Common myeloid progenitor, CD34-positive (primary cell): ENCODE data around the gene ACSBG1.
"Not testable (repeated sequence)": the region's sequence is repeated elsewhere in the genome, so short reads cannot be mapped to it uniquely, and the experiment has no call there.

Source experiments
- CTCF ChIA-PET: fragments of 350-600 bp; sonication (Branson Sonifier 250); formaldehyde crosslinking; loops from one replicate; lab custom pipeline; 2021; ENCODE audit warnings: antibody characterized with exemption; lab: Charles Lee
- POLR2A ChIA-PET: fragments of 350-600 bp; sonication (Branson Sonifier 250); formaldehyde crosslinking; loops from one replicate; lab custom pipeline; 2021; ENCODE audit warnings: antibody characterized with exemption; lab: Charles Lee
- DNase-seq, 3 donors: peaks; one replicate each; pipeline versions ENCODE4 v3.0.0 to v3.0.0-alpha.2; 2013
- H3K27ac ChIP-seq, 2 experiments: 1 replicate in 1 of 2; 2 replicates in 1 of 2; pipeline ENCODE4 v1.7.0; 2013; ENCODE audit warnings: inconsistent platforms in 2 of 2, low read length in 2 of 2, mild to moderate bottlenecking in 2 of 2, low read depth in 1 of 2, moderate library complexity in 1 of 2; ENCODE audit not compliant: severe bottlenecking in 2 of 2, insufficient read depth in 1 of 2, poor library complexity in 1 of 2
- H3K27me3 ChIP-seq, 5 experiments: replicated peaks in 2 of 5; 1 replicate in 3 of 5; 2 replicates in 2 of 5; pipeline versions ENCODE4 v1.6.1 to v1.7.0; 2013; ENCODE audit warnings: low read length in 4 of 5, mild to moderate bottlenecking in 2 of 5, moderate library complexity in 2 of 5, inconsistent platforms in 1 of 5; ENCODE audit not compliant: insufficient read depth in 5 of 5, control insufficient read depth in 4 of 5
- H3K36me3 ChIP-seq, 4 experiments: 1 replicate in 2 of 4; 2 replicates in 2 of 4; pipeline versions ENCODE4 v1.6.1 to v1.7.0; 2013; ENCODE audit warnings: low read length in 3 of 4, control low read depth in 1 of 4, mild to moderate bottlenecking in 1 of 4; ENCODE audit not compliant: control insufficient read depth in 4 of 4, insufficient read depth in 4 of 4
- H3K4me1 ChIP-seq, 4 experiments: 1 replicate in 3 of 4; 2 replicates in 1 of 4; pipeline versions ENCODE4 v1.6.1 to v1.7.1; 2013; ENCODE audit warnings: low read length in 3 of 4, mild to moderate bottlenecking in 3 of 4, control low read depth in 1 of 4, inconsistent platforms in 1 of 4, moderate library complexity in 1 of 4; ENCODE audit not compliant: control insufficient read depth in 4 of 4, insufficient read depth in 4 of 4; ENCODE audit errors: control extremely low read depth in 1 of 4
- H3K4me3 ChIP-seq, 7 experiments: 1 replicate in 4 of 7; 2 replicates in 3 of 7; pipeline versions ENCODE4 v1.5.1 to v1.7.0; 2013; ENCODE audit warnings: mild to moderate bottlenecking in 7 of 7, low read length in 6 of 7, moderate library complexity in 6 of 7, inconsistent platforms in 2 of 7, low read depth in 2 of 7, control low read depth in 1 of 7; ENCODE audit not compliant: insufficient read depth in 4 of 7, control insufficient read depth in 1 of 7; ENCODE audit errors: extremely low read depth in 1 of 7
- H3K9me3 ChIP-seq, 5 experiments: 1 replicate in 4 of 5; 2 replicates in 1 of 5; pipeline versions ENCODE4 v1.6.1 to v1.7.1; 2013; ENCODE audit warnings: low read length in 4 of 5, mild to moderate bottlenecking in 2 of 5, inconsistent platforms in 1 of 5, low read depth in 1 of 5, moderate library complexity in 1 of 5; ENCODE audit not compliant: control insufficient read depth in 4 of 5, insufficient read depth in 2 of 5; ENCODE audit errors: control extremely low read depth in 1 of 5
- WGBS: methylation state at CpG from one replicate; pipeline ENCODE4 v1.1.5; 2013; ENCODE audit not compliant: insufficient coverage; 5-methylcytosine and 5-hydroxymethylcytosine counted together

The ACSBG1 gene

GRCh38 chr15:78159395-78159794 is 75.0 kb downstream of the ACSBG1 start:
- CTCF ChIA-PET, result no interaction called here

GRCh38 chr15:78157203-78157602 is 77.2 kb downstream of the ACSBG1 start:
- ChIA-PET POLR2A (no interaction called here), CTCF (interaction anchor here (1.3 to 1.5 kb wide), 2 partner anchors 25 to 39 kb away, joined by 3 to 5 read pairs; no protein-coding TSS in a partner anchor)
- Histone ChIP-seq H3K4me3 (no peak overlapping the region), H3K27ac (no peak overlapping the region), H3K36me3 (peaks cover 2 to 36% (median 17%) of the 10 kb centered on the region in 4 experiments), H3K9me3 (no peaks in the 10 kb centered on the region), H3K27me3 (no peaks in the 10 kb centered on the region), H3K4me1 (peaks cover 0 to 4% (median 0%) of the 10 kb centered on the region in 4 experiments)
- DNase-seq, result no peak
- 100% methylated on average over 1 of the region's 2 CpGs for WGBS

More at GRCh38 chr15:78159395-78159794, 75.0 kb downstream of the ACSBG1 start:
- H3K27ac ChIP-seq, result no peak overlapping the region
- no peak overlapping the region for H3K4me3 ChIP-seq
- H3K4me1 ChIP-seq, result peaks cover 0 to 4% (median 0%) of the 10 kb centered on the region in 4 experiments
- POLR2A ChIA-PET, result no interaction called here
- peaks cover 2 to 46% (median 25%) of the 10 kb centered on the region in 4 experiments for H3K36me3 ChIP-seq
- H3K9me3 ChIP-seq, result no peaks in the 10 kb centered on the region
- no peaks in the 10 kb centered on the region for H3K27me3 ChIP-seq
- DNase-seq, result no peak
- 80% methylated on average over 1 of the region's 3 CpGs for WGBS

- Histone ChIP-seq H3K36me3 (peaks cover 2 to 31% (median 14%) of the 10 kb centered on the region in 4 experiments), H3K27ac (no peak overlapping the region), H3K9me3 (no peaks in the 10 kb centered on the region), H3K4me3 (no peak overlapping the region), H3K27me3 (no peaks in the 10 kb centered on the region), H3K4me1 (peaks cover 0 to 4% (median 0%) of the 10 kb centered on the region in 4 experiments)
- ChIA-PET POLR2A (interaction anchor here (0.7 kb wide), 1 partner anchor 87 kb away, joined by 5 read pairs; no protein-coding TSS in a partner anchor), CTCF (interaction anchor here (1.3 to 1.5 kb wide), 2 partner anchors 25 to 39 kb away, joined by 3 to 5 read pairs; no protein-coding TSS in a partner anchor)
- no CpG with 5 or more reads among the region's 1 CpG for WGBS
- DNase-seq, result no peak
Measured at GRCh38 chr15:78156653-78157052, 77.7 kb downstream of the ACSBG1 start.

GRCh38 chr15:78155355-78155939 is 78.9 kb downstream of the ACSBG1 start:
- no peak for DNase-seq
- Histone ChIP-seq H3K27ac (no peak overlapping the region), H3K27me3 (no peaks in the 10 kb centered on the region), H3K4me3 (no peak overlapping the region), H3K36me3 (peaks cover 0 to 26% (median 5%) of the 10 kb centered on the region in 4 experiments), H3K4me1 (peaks cover 0 to 4% (median 1%) of the 10 kb centered on the region in 4 experiments), H3K9me3 (no peaks in the 10 kb centered on the region)
- WGBS, result 83% methylated on average over 1 of the region's 4 CpGs
- ChIA-PET CTCF (interaction anchor here (0.8 to 1.1 kb wide), 2 partner anchors 47 to 74 kb away, joined by 3 to 4 read pairs; no protein-coding TSS in a partner anchor), POLR2A (no interaction called here)

GRCh38 chr15:78154955-78155354 is 79.4 kb downstream of the ACSBG1 start:
- no CpG with 5 or more reads among the region's 3 CpGs for WGBS

GRCh38 chr15:78151075-78151474 is 83.3 kb downstream of the ACSBG1 start:
- DNase-seq, POLR2A ChIA-PET, H3K27ac ChIP-seq, H3K9me3 ChIP-seq, H3K27me3 ChIP-seq, H3K4me3 ChIP-seq, H3K36me3 ChIP-seq: not testable (repeated sequence)
- WGBS, result 94% methylated on average over 3 of the region's 8 CpGs
- peaks cover 3 to 22% (median 15%) of the 10 kb centered on the region in 4 experiments for H3K4me1 ChIP-seq
- CTCF ChIA-PET, result interaction anchor here (1.0 kb wide), 1 partner anchor 20 kb away, joined by 4 read pairs; no protein-coding TSS in a partner anchor

More at GRCh38 chr15:78154955-78155354, 79.4 kb downstream of the ACSBG1 start:
- Histone ChIP-seq H3K9me3 (no peaks in the 10 kb centered on the region), H3K36me3 (peaks cover 0 to 22% (median 4%) of the 10 kb centered on the region in 4 experiments), H3K4me1 (peaks cover 2 to 8% (median 3%) of the 10 kb centered on the region in 4 experiments), H3K4me3 (no peak overlapping the region), H3K27ac (no peak overlapping the region), H3K27me3 (no peaks in the 10 kb centered on the region)
- POLR2A ChIA-PET, result no interaction called here
- no peak for DNase-seq
- CTCF ChIA-PET, result interaction anchor here (0.6 to 1.1 kb wide), 3 partner anchors 41 to 73 kb away, joined by 3 to 4 read pairs (median 3); no protein-coding TSS in a partner anchor
